Lower lobe of right lung (tissue), 2 donors: ENCODE results near the gene NUP58. TPM values are rescaled to one million over a fixed set of nuclear protein-coding genes. Genes with fewer than 3 reads are reported as not detected.

Experiments used
- ATAC-seq, 2 donors: fragments of 200-7000 bp; cut with Tn5 transposase; one replicate each; pipeline ENCODE4 v1.9.1; 2020 to 2022; ENCODE audit warnings: mild to moderate bottlenecking in 2 of 2, moderate library complexity in 2 of 2
- DNase-seq: peaks from one replicate; pipeline ENCODE4 v3.0.0-alpha.2; 2020
- H3K27ac ChIP-seq: fragments of 200-600 bp; one replicate; pipeline ENCODE4 v1.8.0; 2022
- H3K27me3 ChIP-seq: fragments of 200-600 bp; one replicate; pipeline ENCODE4 v1.8.0; 2022; ENCODE audit warnings: low read depth
- H3K36me3 ChIP-seq: fragments of 200-600 bp; one replicate; pipeline ENCODE4 v1.8.0; 2022; ENCODE audit warnings: mild to moderate bottlenecking
- H3K4me1 ChIP-seq: fragments of 200-600 bp; one replicate; pipeline ENCODE4 v1.8.0; 2022
- H3K4me3 ChIP-seq: fragments of 200-600 bp; one replicate; pipeline ENCODE4 v1.8.0; 2022; ENCODE audit warnings: mild to moderate bottlenecking
- H3K9me3 ChIP-seq: fragments of 200-600 bp; one replicate; pipeline ENCODE4 v1.8.0; 2022
- CTCF ChIP-seq: fragments of 200-600 bp; IDR thresholded peaks from one replicate; pipeline ENCODE4 v1.8.0; 2022; ENCODE audit warnings: antibody characterized with exemption, mild to moderate bottlenecking
- intact Hi-C: fragments of 100-400 bp; cut with DNase I; formaldehyde crosslinking; loops from one replicate; pipeline ENCODE4 v1.11.0; 2022
- total RNA-seq: library from RNA; stranded (reverse); fragmentation: NEBNext Ultra II Directional; extraction: Animal tissue kit (Norgen Biotek cat#: 25700); gene quantifications from one replicate; pipeline ENCODE4 v1.2.1, GENCODE V29; 2021
- donor health status: DM: no; HTN: yes; CAD: no; lungs with severe emphysema.

Gene NUP58
- total RNA-seq, 1 donor from 2014 or later = 57.7 TPM

GRCh38 chr13:25281193-25281934 is 20.1 kb upstream of the NUP58 start:
- ATAC-seq (peak in 1 of 2 donors; percentile 36), DNase-seq (no peak)
- peaks cover 20% of the 10 kb centered on the region for H3K4me1 ChIP-seq
- no peaks in the 10 kb centered on the region for H3K9me3 ChIP-seq
- no peaks in the 10 kb centered on the region for H3K27me3 ChIP-seq
- H3K36me3 ChIP-seq = no peaks in the 10 kb centered on the region
- intact Hi-C loops = no loop called here
- no peak for TF ChIP-seq CTCF
- no peak overlapping the region for H3K4me3 ChIP-seq
- no peak overlapping the region for H3K27ac ChIP-seq

GRCh38 chr13:25281935-25282332 is 19.5 kb upstream of the NUP58 start:
- H3K4me1 ChIP-seq = peaks cover 21% of the 10 kb centered on the region
- no peak for TF ChIP-seq CTCF
- H3K27me3 ChIP-seq = no peaks in the 10 kb centered on the region
- H3K9me3 ChIP-seq = no peaks in the 10 kb centered on the region
- H3K4me3 ChIP-seq = no peak overlapping the region
- ATAC-seq (no peak), DNase-seq (no peak)
- no peaks in the 10 kb centered on the region for H3K36me3 ChIP-seq
- no peak overlapping the region for H3K27ac ChIP-seq
- intact Hi-C loops = no loop called here

DNA sequence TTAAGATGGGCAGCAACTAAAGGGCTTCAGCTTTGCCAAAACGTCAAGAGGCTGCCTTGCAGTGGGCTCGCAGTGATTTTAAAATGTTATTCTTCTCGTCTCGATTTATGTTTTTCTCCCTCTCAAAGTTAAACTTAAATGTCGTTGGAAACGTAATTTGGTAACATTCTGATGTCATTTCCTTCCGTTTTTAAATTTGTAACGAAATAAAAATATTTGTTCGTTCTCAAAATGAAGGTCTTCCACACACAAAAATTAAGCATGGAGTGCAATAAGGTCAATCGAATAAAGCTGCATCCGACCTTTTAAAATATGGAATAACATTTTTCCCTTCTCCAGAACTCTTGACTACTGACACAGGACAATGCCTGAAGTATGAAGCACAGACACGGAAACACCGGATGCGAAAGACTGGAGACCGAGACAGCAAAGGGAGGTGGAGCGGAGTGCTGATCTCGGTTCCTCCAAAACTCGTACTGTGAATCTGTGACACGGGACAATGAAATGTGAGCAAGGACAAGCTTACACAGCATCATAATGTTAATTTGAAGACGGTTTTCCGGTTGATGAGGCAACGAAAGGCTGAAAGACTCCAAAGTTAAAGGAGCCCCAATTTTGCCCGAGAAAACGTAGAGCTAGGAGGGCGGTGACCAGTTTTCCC is 15.0 kb upstream of the NUP58 start:
- no peaks in the 10 kb centered on the region for H3K27me3 ChIP-seq
- TF ChIP-seq CTCF = no peak
- intact Hi-C loops = no loop called here
- peak; percentile 61 to 69 for ATAC-seq
- peak overlapping the region; percentile 95 for H3K4me3 ChIP-seq
- no peaks in the 10 kb centered on the region for H3K9me3 ChIP-seq
- DNase-seq = no peak
- peak overlapping the region; percentile 96 for H3K27ac ChIP-seq
- no peaks in the 10 kb centered on the region for H3K36me3 ChIP-seq
- peaks cover 14% of the 10 kb centered on the region for H3K4me1 ChIP-seq

GRCh38 chr13:25286969-25287961 is 14.2 kb upstream of the NUP58 start, which contains the start of gene MTMR6:
TSS of gene MTMR6 (minus strand) at chr13:25287488. CDS start at chr13:25287247, 241 bp downstream.
- intact Hi-C loops = no loop called here
- no peaks in the 10 kb centered on the region for H3K36me3 ChIP-seq
- peak within 1 kb of the TSS; percentile 96 for H3K27ac ChIP-seq
- H3K4me1 ChIP-seq = peaks cover 14% of the 10 kb centered on the region
- DNase-seq (peak; percentile 96), ATAC-seq (peak; percentile 98 to 100)
- H3K4me3 ChIP-seq = peak within 1 kb of the TSS; percentile 95
- no peaks in the 10 kb centered on the region for H3K27me3 ChIP-seq
- TF ChIP-seq CTCF = peak; percentile 100
- H3K9me3 ChIP-seq = no peaks in the 10 kb centered on the region

- Histone ChIP-seq H3K36me3 (no peaks in the 10 kb centered on the region), H3K9me3 (no peaks in the 10 kb centered on the region), H3K4me3 (no peak overlapping the region), H3K27me3 (no peaks in the 10 kb centered on the region), H3K27ac (no peak overlapping the region), H3K4me1 (peaks cover 14% of the 10 kb centered on the region)
- ATAC-seq = no peak
- no peak for TF ChIP-seq CTCF
- DNase-seq = no peak
- intact Hi-C loops = no loop called here
These were observed 12.5 kb upstream of the NUP58 start for GRCh38 chr13:25288966-25289365.
